Measurements from ENCODE around the gene MYO1D.

MYO1D gene

GRCh38 chr17:32801193-32801592, 75.7 kb downstream of the MYO1D start:
- H3K4me2 ChIP-seq (ENCODE audit: insufficient read depth, low read length, poor library complexity, severe bottlenecking): no peak overlapping the region
- no peak overlapping the region for H2AK5ac ChIP-seq (ENCODE audit: low read depth, low read length)
- H2BK120ac ChIP-seq (ENCODE audit: low read depth, low read length): no peak overlapping the region
- H2BK5ac ChIP-seq (ENCODE audit: low read length): no peak overlapping the region
- no peaks in the 10 kb centered on the region for H3K36me3 ChIP-seq (replicated peaks in 1 of 2; ENCODE audit: control insufficient read depth in 2 of 2, insufficient read depth in 2 of 2, low read length in 2 of 2)
- whole genome bisulfite sequencing, 2 donors (ENCODE audit: extremely low coverage in 2 of 2, insufficient read length in 2 of 2, insufficient replicate concordance in 1 of 2): no CpG with 5 or more reads among the region's 4 CpGs
- no peak overlapping the region for H2AFZ ChIP-seq (ENCODE audit: low read length)
- no peak overlapping the region for H2BK15ac ChIP-seq (ENCODE audit: low read length)
- H3K9me3 ChIP-seq (replicated peaks in 1 of 2; ENCODE audit: control insufficient read depth in 2 of 2, insufficient read depth in 1 of 2, low read depth in 1 of 2, low read length in 2 of 2): no peaks in the 10 kb centered on the region
- no peak overlapping the region for H2BK12ac ChIP-seq (ENCODE audit: low read length)
- no peak overlapping the region for H3K9ac ChIP-seq (ENCODE audit: low read depth, low read length, poor library complexity)
- no peaks in the 10 kb centered on the region for H3K4me1 ChIP-seq (ENCODE audit: control insufficient read depth in 2 of 2, insufficient read depth in 1 of 2, low read depth in 1 of 2, low read length in 2 of 2)
- H3K27ac ChIP-seq (replicated peaks; ENCODE audit: low read length): no peak overlapping the region
- H3K14ac ChIP-seq (ENCODE audit: low read length): no peak overlapping the region
- no peak overlapping the region for H3K23ac ChIP-seq (ENCODE audit: low read depth, low read length, poor library complexity)
- no peak overlapping the region for H4K91ac ChIP-seq (ENCODE audit: low read depth, low read length, poor library complexity)
- no peak overlapping the region for H4K8ac ChIP-seq (ENCODE audit: low read depth, low read length)
- H3K4ac ChIP-seq (ENCODE audit: low read length): no peak overlapping the region
- no peak overlapping the region for H3K4me3 ChIP-seq (ENCODE audit: low read length in 2 of 2)
- DNase-seq (ENCODE audit: low spot score): no peak
- peaks cover 0 to 8% (median 0%) of the 10 kb centered on the region in 3 experiments for H3K27me3 ChIP-seq (ENCODE audit: control insufficient read depth in 3 of 3, insufficient read depth in 3 of 3, low read depth in 1 of 3, low read length in 3 of 3)
- H3K79me1 ChIP-seq (ENCODE audit: low read depth, low read length): no peaks in the 10 kb centered on the region
- no peak overlapping the region for H3K18ac ChIP-seq (ENCODE audit: low read length)

- Histone ChIP-seq H2BK12ac (ENCODE audit: low read length) (no peak overlapping the region), H3K4ac (ENCODE audit: low read length) (no peak overlapping the region), H4K91ac (ENCODE audit: low read depth, low read length, poor library complexity) (no peak overlapping the region), H3K4me1 (ENCODE audit: control insufficient read depth in 2 of 2, insufficient read depth in 1 of 2, low read depth in 1 of 2, low read length in 2 of 2) (no peaks in the 10 kb centered on the region), H3K18ac (ENCODE audit: low read length) (no peak overlapping the region), H2BK5ac (ENCODE audit: low read length) (no peak overlapping the region), H2AK5ac (ENCODE audit: low read depth, low read length) (no peak overlapping the region), H3K9ac (ENCODE audit: low read depth, low read length, poor library complexity) (no peak overlapping the region), H3K4me2 (ENCODE audit: insufficient read depth, low read length, poor library complexity, severe bottlenecking) (no peak overlapping the region), H3K23ac (ENCODE audit: low read depth, low read length, poor library complexity) (no peak overlapping the region), H3K27me3 (ENCODE audit: control insufficient read depth in 3 of 3, insufficient read depth in 3 of 3, low read depth in 1 of 3, low read length in 3 of 3) (peaks cover 0 to 8% (median 0%) of the 10 kb centered on the region in 3 experiments), H3K36me3 (replicated peaks in 1 of 2; ENCODE audit: control insufficient read depth in 2 of 2, insufficient read depth in 2 of 2, low read length in 2 of 2) (no peaks in the 10 kb centered on the region), H3K14ac (ENCODE audit: low read length) (no peak overlapping the region), H4K8ac (ENCODE audit: low read depth, low read length) (no peak overlapping the region), H3K9me3 (replicated peaks in 1 of 2; ENCODE audit: control insufficient read depth in 2 of 2, insufficient read depth in 1 of 2, low read depth in 1 of 2, low read length in 2 of 2) (no peaks in the 10 kb centered on the region), H2AFZ (ENCODE audit: low read length) (no peak overlapping the region), H3K4me3 (ENCODE audit: low read length in 2 of 2) (no peak overlapping the region), H2BK15ac (ENCODE audit: low read length) (no peak overlapping the region), H3K79me1 (ENCODE audit: low read depth, low read length) (no peaks in the 10 kb centered on the region), H2BK120ac (ENCODE audit: low read depth, low read length) (no peak overlapping the region), H3K27ac (replicated peaks; ENCODE audit: low read length) (no peak overlapping the region)
- no peak for DNase-seq (ENCODE audit: low spot score)
- no CpG with 5 or more reads among the region's 1 CpG for WGBS, 2 donors (ENCODE audit: extremely low coverage in 2 of 2, insufficient read length in 2 of 2, insufficient replicate concordance in 1 of 2)
These were observed 78.0 kb downstream of the MYO1D start for GRCh38 chr17:32798938-32799337.

- Histone ChIP-seq H4K91ac (ENCODE audit: low read depth, low read length, poor library complexity) (no peak overlapping the region), H3K4ac (ENCODE audit: low read length) (no peak overlapping the region), H3K27ac (replicated peaks; ENCODE audit: low read length) (no peak overlapping the region), H3K14ac (ENCODE audit: low read length) (no peak overlapping the region), H3K18ac (ENCODE audit: low read length) (no peak overlapping the region), H2BK120ac (ENCODE audit: low read depth, low read length) (no peak overlapping the region), H2BK12ac (ENCODE audit: low read length) (no peak overlapping the region), H3K23ac (ENCODE audit: low read depth, low read length, poor library complexity) (no peak overlapping the region), H3K9me3 (replicated peaks in 1 of 2; ENCODE audit: control insufficient read depth in 2 of 2, insufficient read depth in 1 of 2, low read depth in 1 of 2, low read length in 2 of 2) (no peaks in the 10 kb centered on the region), H3K27me3 (ENCODE audit: control insufficient read depth in 3 of 3, insufficient read depth in 3 of 3, low read depth in 1 of 3, low read length in 3 of 3) (peaks cover 0 to 4% (median 0%) of the 10 kb centered on the region in 3 experiments), H2BK5ac (ENCODE audit: low read length) (no peak overlapping the region), H3K9ac (ENCODE audit: low read depth, low read length, poor library complexity) (peak overlapping the region; percentile 12), H4K8ac (ENCODE audit: low read depth, low read length) (no peak overlapping the region), H2AFZ (ENCODE audit: low read length) (no peak overlapping the region), H3K4me2 (ENCODE audit: insufficient read depth, low read length, poor library complexity, severe bottlenecking) (no peak overlapping the region), H3K4me3 (ENCODE audit: low read length in 2 of 2) (no peak overlapping the region), H3K36me3 (replicated peaks in 1 of 2; ENCODE audit: control insufficient read depth in 2 of 2, insufficient read depth in 2 of 2, low read length in 2 of 2) (no peaks in the 10 kb centered on the region), H3K79me1 (ENCODE audit: low read depth, low read length) (no peaks in the 10 kb centered on the region), H2AK5ac (ENCODE audit: low read depth, low read length) (no peak overlapping the region), H2BK15ac (ENCODE audit: low read length) (no peak overlapping the region), H3K4me1 (ENCODE audit: control insufficient read depth in 2 of 2, insufficient read depth in 1 of 2, low read depth in 1 of 2, low read length in 2 of 2) (no peaks in the 10 kb centered on the region)
- DNase-seq (ENCODE audit: low spot score): no peak
- WGBS, 2 donors (ENCODE audit: extremely low coverage in 2 of 2, insufficient read length in 2 of 2, insufficient replicate concordance in 1 of 2): no CpG with 5 or more reads among the region's 11 CpGs
These were observed 81.5 kb downstream of the MYO1D start for GRCh38 chr17:32795339-32795979.

GRCh38 chr17:32794533-32795246, 82.2 kb downstream of the MYO1D start:
- Histone ChIP-seq H3K23ac (ENCODE audit: low read depth, low read length, poor library complexity) (no peak overlapping the region), H2AFZ (ENCODE audit: low read length) (no peak overlapping the region), H4K91ac (ENCODE audit: low read depth, low read length, poor library complexity) (no peak overlapping the region), H3K4me2 (ENCODE audit: insufficient read depth, low read length, poor library complexity, severe bottlenecking) (no peak overlapping the region), H3K27me3 (ENCODE audit: control insufficient read depth in 3 of 3, insufficient read depth in 3 of 3, low read depth in 1 of 3, low read length in 3 of 3) (peaks cover 0 to 4% (median 0%) of the 10 kb centered on the region in 3 experiments), H3K79me1 (ENCODE audit: low read depth, low read length) (no peaks in the 10 kb centered on the region), H3K36me3 (replicated peaks in 1 of 2; ENCODE audit: control insufficient read depth in 2 of 2, insufficient read depth in 2 of 2, low read length in 2 of 2) (no peaks in the 10 kb centered on the region), H3K4ac (ENCODE audit: low read length) (no peak overlapping the region), H2AK5ac (ENCODE audit: low read depth, low read length) (no peak overlapping the region), H3K4me1 (ENCODE audit: control insufficient read depth in 2 of 2, insufficient read depth in 1 of 2, low read depth in 1 of 2, low read length in 2 of 2) (no peaks in the 10 kb centered on the region), H2BK5ac (ENCODE audit: low read length) (no peak overlapping the region), H3K14ac (ENCODE audit: low read length) (no peak overlapping the region), H3K18ac (ENCODE audit: low read length) (no peak overlapping the region), H4K8ac (ENCODE audit: low read depth, low read length) (no peak overlapping the region), H2BK12ac (ENCODE audit: low read length) (no peak overlapping the region), H2BK15ac (ENCODE audit: low read length) (no peak overlapping the region), H2BK120ac (ENCODE audit: low read depth, low read length) (no peak overlapping the region), H3K9ac (ENCODE audit: low read depth, low read length, poor library complexity) (no peak overlapping the region), H3K4me3 (ENCODE audit: low read length in 2 of 2) (no peak overlapping the region), H3K9me3 (replicated peaks in 1 of 2; ENCODE audit: control insufficient read depth in 2 of 2, insufficient read depth in 1 of 2, low read depth in 1 of 2, low read length in 2 of 2) (no peaks in the 10 kb centered on the region), H3K27ac (replicated peaks; ENCODE audit: low read length) (no peak overlapping the region)
- WGBS, 2 donors (ENCODE audit: extremely low coverage in 2 of 2, insufficient read length in 2 of 2, insufficient replicate concordance in 1 of 2): no CpG with 5 or more reads among the region's 7 CpGs
- no peak for DNase-seq (ENCODE audit: low spot score)
